ENCODE data around the gene GIGYF1.

DNA sequence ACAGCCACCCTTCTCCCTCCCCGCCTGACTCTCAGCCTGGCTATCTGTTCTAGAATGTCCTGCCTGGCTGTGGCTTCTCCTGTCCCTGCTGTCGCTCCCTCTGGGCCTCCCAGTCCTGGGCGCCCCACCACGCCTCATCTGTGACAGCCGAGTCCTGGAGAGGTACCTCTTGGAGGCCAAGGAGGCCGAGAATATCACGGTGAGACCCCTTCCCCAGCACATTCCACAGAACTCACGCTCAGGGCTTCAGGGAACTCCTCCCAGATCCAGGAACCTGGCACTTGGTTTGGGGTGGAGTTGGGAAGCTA lies 27.4 kb upstream of the GIGYF1 start:
- TF ChIP-seq, protein P1, sequence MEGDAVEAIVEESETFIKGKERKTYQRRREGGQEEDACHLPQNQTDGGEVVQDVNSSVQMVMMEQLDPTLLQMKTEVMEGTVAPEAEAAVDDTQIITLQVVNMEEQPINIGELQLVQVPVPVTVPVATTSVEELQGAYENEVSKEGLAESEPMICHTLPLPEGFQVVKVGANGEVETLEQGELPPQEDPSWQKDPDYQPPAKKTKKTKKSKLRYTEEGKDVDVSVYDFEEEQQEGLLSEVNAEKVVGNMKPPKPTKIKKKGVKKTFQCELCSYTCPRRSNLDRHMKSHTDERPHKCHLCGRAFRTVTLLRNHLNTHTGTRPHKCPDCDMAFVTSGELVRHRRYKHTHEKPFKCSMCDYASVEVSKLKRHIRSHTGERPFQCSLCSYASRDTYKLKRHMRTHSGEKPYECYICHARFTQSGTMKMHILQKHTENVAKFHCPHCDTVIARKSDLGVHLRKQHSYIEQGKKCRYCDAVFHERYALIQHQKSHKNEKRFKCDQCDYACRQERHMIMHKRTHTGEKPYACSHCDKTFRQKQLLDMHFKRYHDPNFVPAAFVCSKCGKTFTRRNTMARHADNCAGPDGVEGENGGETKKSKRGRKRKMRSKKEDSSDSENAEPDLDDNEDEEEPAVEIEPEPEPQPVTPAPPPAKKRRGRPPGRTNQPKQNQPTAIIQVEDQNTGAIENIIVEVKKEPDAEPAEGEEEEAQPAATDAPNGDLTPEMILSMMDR (conservative IDR thresholded peaks at IDR 0.05) = no peak
- no peak for TF ChIP-seq ZFX (IDR thresholded peaks at IDR 0.05)

Measured in C4-2B (cell line).